Measurements from ENCODE around the gene COMT. TPM values are rescaled to one million over a fixed set of nuclear protein-coding genes. Genes with fewer than 3 reads are reported as not detected.
"Not testable (repeated sequence)": the region's sequence is repeated elsewhere in the genome, so short reads cannot be mapped to it uniquely, and the experiment has no call there.

Gene COMT
- total RNA-seq, 2 experiments from 2014 or later, result 92.8 to 97.1 TPM

DNA sequence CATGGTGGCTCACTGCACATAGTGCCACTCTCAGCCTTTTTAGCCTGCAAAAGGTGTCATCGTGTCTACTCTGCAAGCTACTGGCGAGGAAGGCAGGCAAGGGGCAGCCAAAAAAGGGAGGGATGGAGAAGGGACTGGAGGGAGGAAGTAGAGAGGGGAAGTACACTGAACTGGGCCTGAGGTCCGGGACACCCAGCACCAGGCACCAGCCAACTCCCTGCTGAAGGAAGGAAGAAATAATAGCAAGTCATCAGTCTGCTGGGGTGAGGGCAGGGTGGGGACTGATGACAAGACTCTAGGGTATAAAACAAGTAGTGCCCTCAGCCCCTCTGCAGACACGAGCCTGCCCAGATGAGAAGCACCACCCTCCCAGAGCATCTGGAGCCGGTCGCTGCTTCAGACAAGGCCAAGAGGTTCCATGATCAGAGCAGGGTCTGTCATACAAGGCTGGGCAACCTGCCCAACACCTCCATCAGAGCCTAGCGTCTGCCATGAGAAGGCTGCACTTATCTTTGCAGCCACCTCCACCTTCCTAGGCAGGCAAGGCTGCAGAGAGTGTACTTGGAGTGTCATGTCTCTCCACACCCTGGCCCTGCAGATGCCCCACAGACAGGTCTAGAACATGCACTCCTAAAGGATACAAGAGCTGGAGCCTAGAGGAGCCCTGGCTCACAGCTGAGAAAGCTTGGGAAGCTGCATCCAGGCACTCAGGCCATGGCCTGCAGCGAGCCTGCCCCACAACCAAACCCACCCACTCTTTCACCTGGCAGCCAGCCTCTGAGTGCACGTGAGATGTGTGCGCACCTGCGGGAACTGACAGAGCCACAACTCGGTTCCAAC lies 9.0 kb upstream of the COMT start:
- Mint-ChIP-seq H3K4me1 (ENCODE audit: low read depth) (no peaks in the 10 kb centered on the region), H3K4me3 (no peak overlapping the region), H3K27me3 (ENCODE audit: low read depth) (no peaks in the 10 kb centered on the region), H3K36me3 (ENCODE audit: low read depth) (peaks cover 15% of the 10 kb centered on the region), H3K9me3 (ENCODE audit: insufficient read depth) (peaks cover 3% of the 10 kb centered on the region), H3K27ac (no peak overlapping the region)
- ATAC-seq (no peak), DNase-seq (no peak)
- ChIA-PET POLR2A (interaction anchor here (1.1 kb wide), 1 partner anchor 10 kb away, joined by 3 read pairs; no protein-coding TSS in a partner anchor), CTCF (no interaction called here)

- POLR2A ChIA-PET, result interaction anchor here (0.7 to 1.1 kb wide), 2 partner anchors 9 to 78 kb away, joined by 3 read pairs; no protein-coding TSS in a partner anchor
- H3K9me3 Mint-ChIP-seq (ENCODE audit: insufficient read depth), result peaks cover 3% of the 10 kb centered on the region
- H3K27ac Mint-ChIP-seq, result no peak overlapping the region
- ATAC-seq, result no peak
- H3K27me3 Mint-ChIP-seq (ENCODE audit: low read depth), result no peaks in the 10 kb centered on the region
- no peak overlapping the region for H3K4me3 Mint-ChIP-seq
- H3K4me1 Mint-ChIP-seq (ENCODE audit: low read depth), result no peaks in the 10 kb centered on the region
- CTCF ChIA-PET, result interaction anchor here (1.2 kb wide), 1 partner anchor 203 kb away, joined by 3 read pairs; no protein-coding TSS in a partner anchor
- H3K36me3 Mint-ChIP-seq (ENCODE audit: low read depth), result peaks cover 15% of the 10 kb centered on the region
- no peak for DNase-seq
Observed at GRCh38 chr22:19933341-19934241, 8.0 kb upstream of the COMT start.

DNA sequence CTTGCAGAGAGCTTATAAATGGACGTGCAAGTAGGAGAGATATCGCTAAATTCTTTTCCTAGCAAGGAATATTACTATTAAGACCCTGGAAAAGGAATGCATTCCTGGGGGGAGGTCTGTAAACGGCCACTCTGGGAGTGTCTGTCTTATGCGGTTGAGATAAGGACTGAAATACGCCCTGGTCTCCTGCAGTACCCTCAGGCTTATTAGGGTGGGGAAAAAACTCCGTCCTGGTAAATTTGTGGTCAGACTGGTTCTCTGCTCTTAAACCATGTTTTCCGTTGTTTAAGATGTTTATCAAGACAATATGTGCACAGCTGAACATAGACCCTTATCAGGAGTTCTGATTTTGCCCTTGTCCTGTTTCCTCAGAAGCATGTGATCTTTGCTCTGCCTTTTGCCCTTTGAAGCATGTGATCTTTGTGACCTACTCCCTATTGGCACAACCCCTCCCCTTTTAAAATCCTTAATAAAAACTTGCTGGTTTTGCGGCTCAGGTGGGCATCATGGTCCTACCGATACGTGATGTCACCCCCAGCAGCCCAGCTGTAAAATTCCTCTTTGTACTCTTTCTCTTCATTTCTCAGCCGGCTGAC lies 6.4 kb upstream of the COMT start:
- CTCF ChIA-PET, H3K4me3 Mint-ChIP-seq: not testable (repeated sequence)

GRCh38 chr22:19936513-19936912 lies 5.1 kb upstream of the COMT start:
- H3K27ac Mint-ChIP-seq, result no peak overlapping the region
- H3K27me3 Mint-ChIP-seq (ENCODE audit: low read depth), result no peaks in the 10 kb centered on the region
- ATAC-seq, result no peak
- POLR2A ChIA-PET, result no interaction called here
- no peak overlapping the region for H3K4me3 Mint-ChIP-seq
- CTCF ChIA-PET, result interaction anchor here (0.8 to 1.7 kb wide), 3 partner anchors 10 to 206 kb away, joined by 3 to 5 read pairs (median 3); no protein-coding TSS in a partner anchor
- no peak for DNase-seq
- peaks cover 3% of the 10 kb centered on the region for H3K9me3 Mint-ChIP-seq (ENCODE audit: insufficient read depth)
- H3K4me1 Mint-ChIP-seq (ENCODE audit: low read depth), result peaks cover 12% of the 10 kb centered on the region
- peaks cover 15% of the 10 kb centered on the region for H3K36me3 Mint-ChIP-seq (ENCODE audit: low read depth)

More for the DNA sequence above, 6.4 kb upstream of the COMT start:
- H3K27me3 Mint-ChIP-seq (ENCODE audit: low read depth); ATAC-seq; H3K4me1 Mint-ChIP-seq (ENCODE audit: low read depth); DNase-seq; POLR2A ChIA-PET; H3K9me3 Mint-ChIP-seq (ENCODE audit: insufficient read depth); H3K27ac Mint-ChIP-seq: not testable (repeated sequence)
- H3K36me3 Mint-ChIP-seq (ENCODE audit: low read depth), result peaks cover 15% of the 10 kb centered on the region

DNA sequence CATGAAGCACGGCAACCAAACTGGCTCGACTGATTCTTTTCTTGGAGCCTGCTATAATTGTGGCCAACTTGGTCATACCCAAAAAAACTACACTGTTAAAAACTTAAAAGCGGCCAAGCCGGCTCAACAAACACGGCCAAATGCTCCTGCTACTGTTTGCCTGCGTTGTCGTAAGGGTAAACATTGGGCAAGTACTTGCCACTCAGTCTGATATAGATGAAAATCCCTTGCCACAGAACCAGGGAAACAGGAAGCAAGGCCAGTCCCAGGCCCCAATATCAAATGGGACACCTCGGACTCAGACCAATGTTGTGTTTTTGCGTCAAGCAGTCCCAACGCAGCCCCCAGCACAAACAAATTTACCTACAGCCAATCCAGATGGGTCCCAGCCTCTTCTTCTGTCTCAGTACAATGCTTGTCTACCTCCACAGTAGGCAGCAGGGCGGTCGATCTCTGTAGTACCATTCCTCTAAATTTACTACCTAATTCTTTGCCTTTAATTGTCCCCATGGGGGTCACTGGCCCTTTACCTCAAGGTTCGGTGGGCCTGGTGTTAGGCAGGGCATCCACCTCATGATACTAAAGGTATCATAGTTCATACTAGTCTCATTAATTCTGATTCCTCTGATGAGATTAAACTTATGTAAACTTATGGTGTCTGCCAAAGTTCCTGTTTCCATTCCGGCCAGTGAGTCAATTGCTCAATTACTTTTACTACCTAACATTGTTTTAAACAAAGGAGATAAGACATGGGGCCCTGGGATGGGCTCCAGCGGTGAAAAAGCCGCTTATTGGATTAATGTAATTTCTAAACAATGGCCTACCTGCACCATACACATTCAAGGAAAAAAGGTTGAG lies 3.7 kb upstream of the COMT start:
- ChIA-PET CTCF (interaction anchor here (0.8 to 1.7 kb wide), 3 partner anchors 11 to 207 kb away, joined by 3 to 5 read pairs (median 3); no protein-coding TSS in a partner anchor), POLR2A (no interaction called here)
- no peak for DNase-seq
- Mint-ChIP-seq H3K9me3 (ENCODE audit: insufficient read depth) (peaks cover 3% of the 10 kb centered on the region), H3K4me3 (no peak overlapping the region), H3K36me3 (ENCODE audit: low read depth) (peaks cover 21% of the 10 kb centered on the region), H3K4me1 (ENCODE audit: low read depth) (peaks cover 17% of the 10 kb centered on the region), H3K27me3 (ENCODE audit: low read depth) (no peaks in the 10 kb centered on the region), H3K27ac (no peak overlapping the region)
- no peak for ATAC-seq

- peak overlapping the region; percentile 96 for H3K27ac Mint-ChIP-seq
- ATAC-seq, result peak; percentile 12
- H3K9me3 Mint-ChIP-seq (ENCODE audit: insufficient read depth), result no peaks in the 10 kb centered on the region
- CTCF ChIA-PET, result interaction anchor here (3.1 kb wide), 1 partner anchor 14 kb away, joined by 25 read pairs; no protein-coding TSS in a partner anchor
- H3K4me3 Mint-ChIP-seq, result peak overlapping the region; percentile 95
- POLR2A ChIA-PET, result interaction anchor here (0.6 to 2.6 kb wide), 4 partner anchors 13 to 175 kb away, joined by 3 to 10 read pairs (median 3); no protein-coding TSS in a partner anchor
- H3K4me1 Mint-ChIP-seq (ENCODE audit: low read depth), result peaks cover 37% of the 10 kb centered on the region
- DNase-seq, result no peak
- H3K36me3 Mint-ChIP-seq (ENCODE audit: low read depth), result peaks cover 22% of the 10 kb centered on the region
- H3K27me3 Mint-ChIP-seq (ENCODE audit: low read depth), result no peaks in the 10 kb centered on the region
Observed at GRCh38 chr22:19940536-19941364, 822 bp upstream of the COMT start.

DNA sequence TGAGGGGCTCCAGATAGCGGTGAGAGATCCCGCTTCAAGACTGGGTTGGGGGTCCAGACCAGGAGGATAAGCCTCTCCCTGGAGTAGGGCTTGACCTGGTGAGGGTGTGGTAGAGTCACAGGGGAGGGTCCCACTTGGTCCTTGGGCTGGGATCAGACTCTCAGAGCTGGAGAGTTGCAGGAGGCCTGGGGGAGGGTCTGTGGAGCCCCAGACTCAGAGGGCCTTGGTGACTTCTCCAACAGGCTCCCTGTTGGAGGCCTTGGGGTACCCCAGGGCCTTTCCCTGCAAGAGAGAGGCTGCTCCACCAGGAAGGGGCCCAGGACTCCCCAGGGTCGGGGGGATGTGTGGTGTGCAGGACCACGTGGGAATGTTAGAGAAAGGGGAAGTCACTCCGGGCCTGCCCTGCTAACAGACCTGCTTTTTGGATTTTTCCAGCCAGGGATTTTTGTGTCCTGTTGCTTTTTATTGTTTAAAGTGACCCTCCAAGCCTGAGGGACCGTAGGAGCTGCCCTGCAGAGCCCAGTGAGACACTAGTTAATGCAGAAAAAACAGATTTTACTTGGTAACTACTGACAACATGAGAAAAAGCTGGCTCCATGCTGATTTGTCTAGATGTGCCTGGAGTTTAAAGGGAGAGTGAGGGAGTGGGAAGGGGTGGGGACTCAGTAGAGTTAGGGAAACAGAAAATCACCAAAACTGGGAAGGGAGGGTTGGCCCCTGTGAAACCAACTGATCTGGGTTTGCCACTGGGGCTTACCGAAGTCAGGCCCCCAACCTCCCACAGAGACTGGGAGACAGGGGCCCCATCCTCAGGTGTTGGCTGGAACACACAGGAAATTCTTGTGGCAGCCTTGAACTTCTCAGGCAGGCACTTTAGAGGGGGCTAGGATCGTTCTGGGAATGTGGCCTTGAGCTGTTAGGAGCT lies 847 bp downstream of the COMT start:
- POLR2A ChIA-PET, result interaction anchor here (0.6 to 2.6 kb wide), 7 partner anchors 9 to 1019 kb away, joined by 3 to 10 read pairs (median 3); no protein-coding TSS in a partner anchor
- DNase-seq (no peak), ATAC-seq (peak; percentile 13)
- Mint-ChIP-seq H3K4me3 (peak overlapping the region; percentile 95), H3K27ac (peak overlapping the region; percentile 96), H3K36me3 (ENCODE audit: low read depth) (peaks cover 15% of the 10 kb centered on the region), H3K9me3 (ENCODE audit: insufficient read depth) (no peaks in the 10 kb centered on the region), H3K27me3 (ENCODE audit: low read depth) (no peaks in the 10 kb centered on the region), H3K4me1 (ENCODE audit: low read depth) (peaks cover 45% of the 10 kb centered on the region)
- CTCF ChIA-PET, result interaction anchor here (0.9 to 3.1 kb wide), 6 partner anchors 12 to 219 kb away, joined by 3 to 25 read pairs (median 4); partner anchors contain the start of gene GP1BB

- DNase-seq (no peak), ATAC-seq (no peak)
- Mint-ChIP-seq H3K9me3 (ENCODE audit: insufficient read depth) (no peaks in the 10 kb centered on the region), H3K36me3 (ENCODE audit: low read depth) (peaks cover 15% of the 10 kb centered on the region), H3K4me1 (ENCODE audit: low read depth) (peaks cover 52% of the 10 kb centered on the region), H3K27ac (peak overlapping the region; percentile 96), H3K27me3 (ENCODE audit: low read depth) (no peaks in the 10 kb centered on the region), H3K4me3 (peak overlapping the region; percentile 95)
- CTCF ChIA-PET, result interaction anchor here (0.9 to 3.1 kb wide), 5 partner anchors 11 to 220 kb away, joined by 3 to 25 read pairs (median 4); partner anchors contain the start of gene GP1BB
- POLR2A ChIA-PET, result interaction anchor here (0.7 to 0.9 kb wide), 2 partner anchors 10 to 619 kb away, joined by 3 read pairs; no protein-coding TSS in a partner anchor
Observed at GRCh38 chr22:19943082-19944026, 1.8 kb downstream of the COMT start.

Data from activated CD8-positive, alpha-beta T cell treated with anti-CD3 and anti-CD28 coated beads, Interleukin-2, amount 10 ng/mL, durations not matched to agents 7 days and 5 days (primary cell).